ENCODE data around the gene ZBTB4. TPM values are rescaled to one million over a fixed set of nuclear protein-coding genes. Genes with fewer than 3 reads are reported as not detected.

ZBTB4 gene
- total and polyA plus RNA-seq, 9 of the 15 experiments (the other 6 are each of a cell fraction or from before 2014, with no cell fraction given) = 0.92 to 6.9 (median 3.3) TPM

DNA sequence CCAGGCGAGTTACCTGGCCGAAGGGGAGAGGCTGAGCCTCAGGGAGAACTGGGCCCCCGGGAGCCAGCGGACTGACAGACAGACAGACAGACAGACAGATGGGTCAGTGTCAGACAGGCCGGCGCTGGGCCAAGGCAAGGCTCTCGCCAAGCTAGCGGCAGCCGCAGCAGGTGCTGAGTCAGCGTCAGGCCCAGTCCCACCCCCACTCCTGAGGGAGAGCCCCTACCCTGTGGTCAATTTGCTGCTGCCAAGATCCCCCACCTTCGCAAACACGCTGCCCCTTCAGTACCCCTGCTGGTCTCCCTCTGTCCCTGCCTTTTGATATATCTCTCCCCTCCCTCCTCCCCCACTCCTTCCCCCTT is 38.6 kb downstream of the ZBTB4 start (continued):
- TF ChIP-seq, protein P1, sequence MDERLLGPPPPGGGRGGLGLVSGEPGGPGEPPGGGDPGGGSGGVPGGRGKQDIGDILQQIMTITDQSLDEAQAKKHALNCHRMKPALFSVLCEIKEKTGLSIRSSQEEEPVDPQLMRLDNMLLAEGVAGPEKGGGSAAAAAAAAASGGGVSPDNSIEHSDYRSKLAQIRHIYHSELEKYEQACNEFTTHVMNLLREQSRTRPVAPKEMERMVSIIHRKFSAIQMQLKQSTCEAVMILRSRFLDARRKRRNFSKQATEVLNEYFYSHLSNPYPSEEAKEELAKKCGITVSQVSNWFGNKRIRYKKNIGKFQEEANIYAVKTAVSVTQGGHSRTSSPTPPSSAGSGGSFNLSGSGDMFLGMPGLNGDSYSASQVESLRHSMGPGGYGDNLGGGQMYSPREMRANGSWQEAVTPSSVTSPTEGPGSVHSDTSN (CRISPR knock-in tag; IDR thresholded peaks at IDR 0.05; ENCODE audit: low read depth) = no peak
- TF ChIP-seq, protein P1 (tag; conservative IDR thresholded peaks at IDR 0.05; ENCODE audit: low read depth) = peak; percentile 72
- 0 out of 2 replicates have a peak, but pooled peaks have one; percentile 7 for TF ChIP-seq ZBTB7A (IDR thresholded peaks at IDR 0.05; ENCODE audit: borderline replicate concordance, control insufficient read depth, low read depth, low read length)
- no peak for TF ChIP-seq GTF2A2 (tag; IDR thresholded peaks at IDR 0.05)
- TF ChIP-seq ARID1B (IDR thresholded peaks at IDR 0.05) = 0 out of 2 replicates have a peak, but pooled peaks have one; percentile 19
- peak; percentile 75 for TF ChIP-seq NFE2 (IDR thresholded peaks at IDR 0.05; ENCODE audit: low read depth)
- peak; percentile 97 for TF ChIP-seq ZNF316 (IDR thresholded peaks at IDR 0.05)
- peak; percentile 97 for TF ChIP-seq C11orf30 (IDR thresholded peaks at IDR 0.05; ENCODE audit: low read depth)
- TF ChIP-seq XRCC4 (IDR thresholded peaks at IDR 0.05; ENCODE audit: extremely low read depth, insufficient read depth, insufficient read length) = no peak
- TF ChIP-seq CBFA2T3 (IDR thresholded peaks at IDR 0.05) = peak; percentile 4; the same call in 1 of the 2 replicates
- TF ChIP-seq RB1 (IDR thresholded peaks at IDR 0.05; ENCODE audit: low read depth) = no peak
- no peak for TF ChIP-seq ZKSCAN8 (CRISPR knock-in tag; IDR thresholded peaks at IDR 0.05)
- no peak for TF ChIP-seq BRD4 (IDR thresholded peaks at IDR 0.05)
- no peak for TF ChIP-seq GTF2F1 (IDR thresholded peaks at IDR 0.05; ENCODE audit: low read depth, low read length)
- peak; percentile 67; the same call in 1 of the 2 replicates for TF ChIP-seq SMAD4 (CRISPR knock-in tag; conservative IDR thresholded peaks at IDR 0.05)
- TF ChIP-seq ZNF551 (CRISPR knock-in tag; IDR thresholded peaks at IDR 0.05) = no peak
- no peak for TF ChIP-seq ZNF23 (CRISPR knock-in tag; IDR thresholded peaks at IDR 0.05)
